HepG2 (cell line): ENCODE measurements around the gene ADARB2. TPM values are rescaled to one million over a fixed set of nuclear protein-coding genes. Genes with fewer than 3 reads are reported as not detected.
"Not testable (repeated sequence)": the region's sequence is repeated elsewhere in the genome, so short reads cannot be mapped to it uniquely, and the experiment has no call there.

Source experiments
- ATAC-seq: fragments of 200-7000 bp; cut with Tn5 transposase; 3 replicates; pipeline ENCODE4 v1.9.1; 2020; ENCODE audit warnings: mild to moderate bottlenecking, moderate library complexity
- BruUV-seq: library from RNA; stranded (reverse); fragments of 400-500 nt; replicated peaks from 2 replicates; lab custom pipeline; 2021; lab: Mats Ljungman, UMichigan
- CTCF ChIA-PET: fragments of 300-600 bp; formaldehyde crosslinking; extraction: SDS; loops from one replicate; lab custom pipeline; 2021; ENCODE audit warnings: low total read pairs, inconsistent platforms, low intra/inter-chr PET ratio; lab: Yijun Ruan, JAX
- POLR2A ChIA-PET: fragments of 350-600 bp; sonication (Branson Sonifier 250); formaldehyde crosslinking; loops from one replicate; lab custom pipeline; 2020; ENCODE audit warnings: antibody characterized with exemption, inconsistent platforms; lab: Yijun Ruan, JAX
- DNase-seq: peaks from one replicate; pipeline ENCODE4 v3.0.0-alpha.2; 2015; ENCODE audit warnings: low spot score
- FAIRE-seq: peaks from 3 replicates; lab custom pipeline; 2011; peaks lifted over from hg19 to GRCh38; lab: Jason Lieb, UNC
- H2AFZ ChIP-seq: one replicate; pipeline ENCODE4 v1.6.1; 2011; ENCODE audit warnings: low read length, inconsistent platforms
- H3K27ac ChIP-seq: fragments of 300-600 bp; 3 replicates; pipeline ENCODE4 v1.8.0; 2011; ENCODE audit warnings: mixed run types, mild to moderate bottlenecking, mixed read lengths, low read length, inconsistent platforms; ENCODE audit not compliant: insufficient read depth; ENCODE audit errors: extremely low read length
- H3K27me3 ChIP-seq, 2 experiments: fragments of 200-600 bp in 1 of 2; 2 replicates in 1 of 2; 3 replicates in 1 of 2; pipeline versions ENCODE4 v1.6.0 to v1.8.0; 2011; ENCODE audit warnings: low read length in 2 of 2, mild to moderate bottlenecking in 2 of 2, moderate library complexity in 2 of 2, inconsistent platforms in 1 of 2; ENCODE audit not compliant: insufficient read depth in 2 of 2, control insufficient read depth in 1 of 2
- H3K36me3 ChIP-seq, 2 experiments: fragments of 200-600 bp in 1 of 2; replicated peaks in 1 of 2; 2 replicates in 1 of 2; 3 replicates in 1 of 2; pipeline versions ENCODE4 v1.5.1 to v1.8.0; 2011; ENCODE audit warnings: low read length in 2 of 2, inconsistent platforms in 1 of 2; ENCODE audit not compliant: insufficient read depth in 2 of 2, control insufficient read depth in 1 of 2
- H3K4me1 ChIP-seq: 2 replicates; pipeline ENCODE4 v1.5.1; 2012; ENCODE audit warnings: low read length, inconsistent platforms; ENCODE audit not compliant: insufficient read depth
- H3K4me2 ChIP-seq: 2 replicates; pipeline ENCODE4 v1.6.0; 2011; ENCODE audit warnings: low read depth, low read length, inconsistent platforms
- H3K4me3 ChIP-seq, 3 experiments: fragments of 200-600 bp in 1 of 3; sonication (generic), shearing (Covaris generic) in 1 of 3; replicated peaks in 1 of 3; 2 replicates each; pipeline ENCODE4 v1.5.1; 2011 to 2016; ENCODE audit warnings: low read length in 3 of 3, inconsistent platforms in 2 of 3, low read depth in 2 of 3, mild to moderate bottlenecking in 2 of 3, control low read depth in 1 of 3, mixed read lengths in 1 of 3; ENCODE audit not compliant: insufficient read depth in 1 of 3
- H3K79me2 ChIP-seq: one replicate; pipeline ENCODE4 v1.6.1; 2011; ENCODE audit warnings: low read length, inconsistent platforms; ENCODE audit not compliant: insufficient read depth
- H3K9ac ChIP-seq: 2 replicates; pipeline ENCODE4 v1.6.0; 2011; ENCODE audit warnings: mild to moderate bottlenecking, low read depth, low read length, inconsistent platforms; ENCODE audit not compliant: insufficient read depth
- H3K9me3 ChIP-seq: 2 replicates; pipeline ENCODE4 v1.5.1; 2012; ENCODE audit warnings: mild to moderate bottlenecking, low read length
- H4K20me1 ChIP-seq: 2 replicates; pipeline ENCODE4 v1.6.0; 2011; ENCODE audit warnings: inconsistent platforms, mild to moderate bottlenecking, low read length, moderate library complexity; ENCODE audit not compliant: insufficient read depth
- AGO2 ChIP-seq: fragments of 200-400 bp; formaldehyde crosslinking; optimal IDR thresholded peaks from 2 replicates; pipeline ENCODE3; 2017; ENCODE audit warnings: mild to moderate bottlenecking, low read depth, low read length, moderate library complexity
- USF2 ChIP-seq, 2 experiments: sonication (generic) in 1 of 2; formaldehyde crosslinking in 1 of 2; IDR thresholded peaks; 2 replicates each; pipeline versions ENCODE4 v1.5.1 to v1.6.1; 2011 to 2020; ENCODE audit warnings: borderline replicate concordance in 1 of 2, low read depth in 1 of 2, low read length in 1 of 2, mild to moderate bottlenecking in 1 of 2, missing genetic modification reagents in 1 of 2, moderate library complexity in 1 of 2
- ZFY ChIP-seq: sonication (generic); formaldehyde crosslinking; IDR thresholded peaks from 2 replicates; pipeline ENCODE4 v1.4.0; 2020; ENCODE audit warnings: missing genetic modification reagents
- ZMYM4 ChIP-seq: sonication (generic); formaldehyde crosslinking; IDR thresholded peaks from 2 replicates; pipeline ENCODE4 v1.8.1; 2023; ENCODE audit warnings: mild to moderate bottlenecking, missing genetic modification reagents
- WGBS: methylation state at CpG from one replicate; pipeline ENCODE4 v1.1.6; 2017; ENCODE audit warnings: low lambda C conversion rate; 5-methylcytosine and 5-hydroxymethylcytosine counted together
- in situ Hi-C: cut with HindIII; loops from 2 replicates; pipeline ENCODE4 v1.10.0; 2017; ENCODE audit warnings: low pct_unique_long_range_greater_than_20kb; ENCODE audit not compliant: extremely low pct_ligation_motif_present
- intact Hi-C: fragments of 100-400 bp; cut with micrococcal nuclease; formaldehyde crosslinking; loops from one replicate; pipeline ENCODE4 v1.10.0; 2022; ENCODE audit not compliant: unreplicated experiment
- polyA plus RNA-seq, 8 experiments: library from polyadenylated mRNA; depleted of rRNA in 3 of 8; stranded (reverse) in 7 of 8; unstranded in 1 of 8; fragments of >200 nt; fragmentation: Illumina TruSeq in 4 of 8; extraction: Trizol in 4 of 8; gene quantifications; 2 replicates each; pipeline versions ENCODE4 v1.2.1 to v1.2.3, GENCODE V29; 2011 to 2016; ENCODE audit warnings: low read depth in 4 of 8, missing spikeins in 1 of 8, mixed read lengths in 1 of 8; ENCODE audit not compliant: insufficient read depth in 1 of 8
- total RNA-seq, 5 experiments: library from RNA; depleted of rRNA; stranded (reverse); fragments of >200 nt; fragmentation: Illumina TruSeq; extraction: Trizol; gene quantifications; 2 replicates each; pipeline ENCODE4 v1.2.3, GENCODE V29; 2016; ENCODE audit warnings: low read depth in 1 of 5

The ADARB2 gene
- total and polyA plus RNA-seq, 2 of the 13 experiments (the other 11 are each of a cell fraction or from before 2014, with no cell fraction given), result not detected

- H3K9ac ChIP-seq, result no peak overlapping the region
- 6% methylated on average over 5 of the region's 8 CpGs for WGBS
- H3K27me3 ChIP-seq, result peaks cover 4 to 57% of the 10 kb centered on the region in 2 experiments
- no peaks in the 10 kb centered on the region for H3K79me2 ChIP-seq
- H3K4me2 ChIP-seq, result no peak overlapping the region
- ChIA-PET CTCF (no interaction called here), POLR2A (no interaction called here)
- no peak for DNase-seq
- intact Hi-C loops, result no loop called here
- BruUV-seq, result no TSS peak
- H3K9me3 ChIP-seq, result no peaks in the 10 kb centered on the region
- H3K4me1 ChIP-seq, result no peaks in the 10 kb centered on the region
- no peak for FAIRE-seq
- no peaks in the 10 kb centered on the region for H3K36me3 ChIP-seq
- H3K27ac ChIP-seq, result no peak overlapping the region
- H3K4me3 ChIP-seq, result no peak overlapping the region
- H4K20me1 ChIP-seq, result 0 out of 2 replicates have a peak, but pooled peaks cover 4% of the 10 kb centered on the region
- TF ChIP-seq USF2 (IDR thresholded peaks at IDR 0.05; ENCODE audit: low read depth, low read length) (0 out of 2 replicates have a peak, but pooled peaks have one; percentile 16), USF2 (CRISPR knock-in tag; IDR thresholded peaks at IDR 0.05; ENCODE audit: borderline replicate concordance) (no peak), AGO2 (no peak)
- ATAC-seq, result no peak
- no peak overlapping the region for H2AFZ ChIP-seq
- in situ Hi-C loops, result no loop called here
Observed at GRCh38 chr10:1416456-1417037, 320.8 kb downstream of the ADARB2 start.

GRCh38 chr10:1414893-1415292 lies 322.4 kb downstream of the ADARB2 start:
- FAIRE-seq (no peak), ATAC-seq (no peak), DNase-seq (no peak)
- H3K79me2 ChIP-seq, result no peaks in the 10 kb centered on the region
- H3K4me3 ChIP-seq, result no peak overlapping the region
- no peak overlapping the region for H3K27ac ChIP-seq
- no TSS peak for BruUV-seq
- ChIA-PET CTCF (no interaction called here), POLR2A (no interaction called here)
- H3K9ac ChIP-seq, result no peak overlapping the region
- peaks cover 8 to 64% of the 10 kb centered on the region in 2 experiments for H3K27me3 ChIP-seq
- no peaks in the 10 kb centered on the region for H3K36me3 ChIP-seq
- intact Hi-C loops, result no loop called here
- TF ChIP-seq ZFY (CRISPR knock-in tag) (no peak), ZMYM4 (CRISPR knock-in tag) (no peak)
- H3K4me1 ChIP-seq, result no peaks in the 10 kb centered on the region
- no peaks in the 10 kb centered on the region for H3K9me3 ChIP-seq
- no peak overlapping the region for H3K4me2 ChIP-seq
- H2AFZ ChIP-seq, result no peak overlapping the region
- in situ Hi-C loops, result no loop called here
- H4K20me1 ChIP-seq, result 0 out of 2 replicates have a peak, but pooled peaks cover 4% of the 10 kb centered on the region

GRCh38 chr10:1414346-1414745 lies 323.0 kb downstream of the ADARB2 start:
- in situ Hi-C loops, BruUV-seq, POLR2A ChIA-PET, intact Hi-C loops, DNase-seq, H3K4me3 ChIP-seq, ATAC-seq, CTCF ChIA-PET, H3K9me3 ChIP-seq, H3K36me3 ChIP-seq, H3K79me2 ChIP-seq, FAIRE-seq, H3K4me1 ChIP-seq, H2AFZ ChIP-seq, H3K9ac ChIP-seq, H4K20me1 ChIP-seq, H3K4me2 ChIP-seq, H3K27ac ChIP-seq: not testable (repeated sequence)
- peaks cover 8 to 61% of the 10 kb centered on the region in 2 experiments for H3K27me3 ChIP-seq
- WGBS, result 20% methylated on average over 6 of the region's 7 CpGs
